ENCODE results near the gene ARHGAP18. TPM values are rescaled to one million over a fixed set of nuclear protein-coding genes. Genes with fewer than 3 reads are reported as not detected.

The ARHGAP18 gene
- total and polyA plus RNA-seq, 2 of the 13 experiments (the other 11 are each of a cell fraction or from before 2014, with no cell fraction given): 58.2 to 115 TPM

DNA sequence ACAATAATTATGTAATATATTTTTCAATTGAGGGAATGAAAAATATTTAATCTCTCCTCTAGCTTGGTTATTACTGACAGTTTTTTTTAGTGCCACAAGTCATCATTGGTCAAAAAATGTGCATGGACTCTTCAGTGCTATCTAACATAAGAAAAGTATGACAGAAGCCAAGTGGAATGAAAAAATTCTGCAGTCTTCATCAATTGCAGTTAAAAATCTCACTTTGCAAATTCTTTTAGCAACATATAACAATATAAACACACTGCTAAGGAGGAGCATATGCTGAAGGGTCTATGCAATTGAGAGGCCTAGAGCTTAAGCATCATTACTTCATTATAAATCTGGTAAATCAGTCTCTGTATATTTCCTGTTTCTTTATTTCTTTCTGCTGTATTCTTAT, 175.1 kb downstream of the ARHGAP18 start:
- H3K27ac ChIP-seq (ENCODE audit: extremely low read length, insufficient read depth, low read length): no peak overlapping the region
- BruUV-seq (replicated peaks): no TSS peak
- TF ChIP-seq, protein P1, sequence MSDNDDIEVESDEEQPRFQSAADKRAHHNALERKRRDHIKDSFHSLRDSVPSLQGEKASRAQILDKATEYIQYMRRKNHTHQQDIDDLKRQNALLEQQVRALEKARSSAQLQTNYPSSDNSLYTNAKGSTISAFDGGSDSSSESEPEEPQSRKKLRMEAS (IDR thresholded peaks at IDR 0.05): no peak
- TF ChIP-seq JUNB (CRISPR knock-in tag; IDR thresholded peaks at IDR 0.05; ENCODE audit: borderline replicate concordance): no peak
- TF ChIP-seq PAXIP1 (CRISPR knock-in tag; conservative IDR thresholded peaks at IDR 0.05): no peak
- TF ChIP-seq, protein P2, sequence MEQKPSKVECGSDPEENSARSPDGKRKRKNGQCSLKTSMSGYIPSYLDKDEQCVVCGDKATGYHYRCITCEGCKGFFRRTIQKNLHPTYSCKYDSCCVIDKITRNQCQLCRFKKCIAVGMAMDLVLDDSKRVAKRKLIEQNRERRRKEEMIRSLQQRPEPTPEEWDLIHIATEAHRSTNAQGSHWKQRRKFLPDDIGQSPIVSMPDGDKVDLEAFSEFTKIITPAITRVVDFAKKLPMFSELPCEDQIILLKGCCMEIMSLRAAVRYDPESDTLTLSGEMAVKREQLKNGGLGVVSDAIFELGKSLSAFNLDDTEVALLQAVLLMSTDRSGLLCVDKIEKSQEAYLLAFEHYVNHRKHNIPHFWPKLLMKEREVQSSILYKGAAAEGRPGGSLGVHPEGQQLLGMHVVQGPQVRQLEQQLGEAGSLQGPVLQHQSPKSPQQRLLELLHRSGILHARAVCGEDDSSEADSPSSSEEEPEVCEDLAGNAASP (CRISPR knock-in tag; IDR thresholded peaks at IDR 0.05; ENCODE audit: borderline replicate concordance): no peak
- TF ChIP-seq TRIM24 (CRISPR knock-in tag; IDR thresholded peaks at IDR 0.05): no peak
- ATAC-seq (no peak), FAIRE-seq (no peak), DNase-seq (ENCODE audit: low spot score) (no peak)
- H3K4me2 ChIP-seq (ENCODE audit: low read depth, low read length): no peak overlapping the region
- H3K9ac ChIP-seq (ENCODE audit: insufficient read depth, low read depth, low read length): no peak overlapping the region
- CTCF ChIA-PET (ENCODE audit: low intra/inter-chr PET ratio, low total read pairs): no interaction called here
- no peaks in the 10 kb centered on the region for H3K27me3 ChIP-seq (ENCODE audit: control insufficient read depth in 1 of 2, insufficient read depth in 2 of 2, low read length in 2 of 2)
- intact Hi-C loops (cut with micrococcal nuclease; ENCODE audit: unreplicated experiment) (no loop called here), in situ Hi-C loops (cut with HindIII; ENCODE audit: extremely low pct_ligation_motif_present, low pct_unique_long_range_greater_than_20kb) (no loop called here)
- no peak overlapping the region for H3K4me3 ChIP-seq (replicated peaks in 1 of 3; ENCODE audit: insufficient read depth in 1 of 3, low read depth in 2 of 3, low read length in 3 of 3)
- peaks cover 0 to 2% of the 10 kb centered on the region in 2 experiments; a peak in 1 of 5 replicates for H3K36me3 ChIP-seq (replicated peaks in 1 of 2; ENCODE audit: control insufficient read depth in 1 of 2, insufficient read depth in 2 of 2, low read length in 2 of 2)
- POLR2A ChIA-PET: no interaction called here
- H3K4me1 ChIP-seq (ENCODE audit: insufficient read depth, low read length): no peaks in the 10 kb centered on the region
- no peaks in the 10 kb centered on the region for H3K9me3 ChIP-seq (ENCODE audit: low read length)
- no peaks in the 10 kb centered on the region for H4K20me1 ChIP-seq (ENCODE audit: insufficient read depth, low read length)
- no peak overlapping the region for H2AFZ ChIP-seq (ENCODE audit: low read length)
- no peaks in the 10 kb centered on the region for H3K79me2 ChIP-seq (ENCODE audit: insufficient read depth, low read length)

Other genes with a start within 250 kb of the ARHGAP18 start
- not detected in 2 replicates for gene TMEM244, start 151.1 kb upstream of the ARHGAP18 start, total RNA-seq (2016; rRNA removed; fragmentation: Illumina TruSeq; extraction: Trizol)
- not detected in 2 replicates for gene TMEM244, start 151.1 kb upstream of the ARHGAP18 start, polyA plus RNA-seq (2011; rRNA removed)